H1 (cell line): ENCODE data around the gene ENOX2. TPM values are rescaled to one million over a fixed set of nuclear protein-coding genes. Genes with fewer than 3 reads are reported as not detected.

Source experiments
- CTCF ChIA-PET: fragments of 300-600 bp; sonication (Branson Sonifier 250); formaldehyde crosslinking; loops from one replicate; lab custom pipeline; 2021; ENCODE audit not compliant: partially characterized antibody; lab: Charles Lee
- POLR2A ChIA-PET: fragments of 300-600 bp; sonication (Branson Sonifier 250); formaldehyde crosslinking; loops from one replicate; lab custom pipeline; 2021; ENCODE audit warnings: inconsistent platforms; ENCODE audit not compliant: partially characterized antibody; lab: Charles Lee
- DNase-seq, 2 experiments: peaks; one replicate each; pipeline versions ENCODE4 v3.0.0 to v3.0.0-alpha.2; 2010 to 2022; ENCODE audit warnings: low spot score in 2 of 2, low read depth in 1 of 2, mixed read lengths in 1 of 2
- FAIRE-seq: peaks from 2 replicates; lab custom pipeline; 2011; peaks lifted over from hg19 to GRCh38; lab: Jason Lieb, UNC
- H2AFZ ChIP-seq: 2 replicates; pipeline ENCODE4 v1.8.1; 2012; ENCODE audit warnings: low read length, inconsistent platforms
- H2AK5ac ChIP-seq: 2 replicates; pipeline ENCODE4 v1.6.1; 2013; ENCODE audit warnings: low read depth, low read length
- H2BK120ac ChIP-seq: replicated peaks from 2 replicates; pipeline ENCODE3; 2013; ENCODE audit warnings: low read depth, low read length, inconsistent platforms
- H2BK12ac ChIP-seq: 2 replicates; pipeline ENCODE4 v1.6.1; 2013; ENCODE audit warnings: low read depth, low read length
- H2BK15ac ChIP-seq: 2 replicates; pipeline ENCODE4 v1.6.1; 2013; ENCODE audit warnings: low read length
- H2BK20ac ChIP-seq: 2 replicates; pipeline ENCODE4 v1.6.1; 2013; ENCODE audit warnings: low read length
- H2BK5ac ChIP-seq: 2 replicates; pipeline ENCODE4 v1.6.1; 2013; ENCODE audit warnings: low read depth, low read length
- H3K14ac ChIP-seq: 2 replicates; pipeline ENCODE4 v1.6.1; 2013; ENCODE audit warnings: inconsistent platforms; ENCODE audit not compliant: insufficient read length
- H3K18ac ChIP-seq: 2 replicates; pipeline ENCODE4 v1.6.1; 2013; ENCODE audit warnings: low read length; ENCODE audit errors: extremely low read depth
- H3K23ac ChIP-seq: 2 replicates; pipeline ENCODE4 v1.6.1; 2013; ENCODE audit warnings: inconsistent platforms; ENCODE audit not compliant: insufficient read length
- H3K23me2 ChIP-seq: 2 replicates; pipeline ENCODE4 v1.6.1; 2013; ENCODE audit warnings: low read depth, low read length
- H3K27ac ChIP-seq: 2 replicates; pipeline ENCODE4 v1.6.1; 2011; ENCODE audit warnings: low read depth, low read length, inconsistent platforms
- H3K27me3 ChIP-seq, 4 experiments: replicated peaks in 1 of 4; 1 replicate in 1 of 4; 2 replicates in 3 of 4; pipeline versions ENCODE4 v1.6.1 to v1.8.1; 2011 to 2013; ENCODE audit warnings: low read length in 3 of 4, mild to moderate bottlenecking in 3 of 4, inconsistent platforms in 2 of 4, mixed read lengths in 2 of 4, moderate library complexity in 1 of 4; ENCODE audit not compliant: control insufficient read depth in 3 of 4, insufficient read depth in 3 of 4; ENCODE audit errors: extremely low read depth in 1 of 4
- H3K36me3 ChIP-seq, 4 experiments: 2 replicates each; pipeline versions ENCODE4 v1.6.1 to v1.8.1; 2011 to 2013; ENCODE audit warnings: mild to moderate bottlenecking in 4 of 4, low read length in 3 of 4, moderate library complexity in 2 of 4, control low read depth in 1 of 4, inconsistent platforms in 1 of 4; ENCODE audit not compliant: insufficient read depth in 4 of 4, control insufficient read depth in 2 of 4
- H3K4ac ChIP-seq: replicated peaks from 2 replicates; pipeline ENCODE3; 2013; ENCODE audit warnings: low read length, low read depth, mixed read lengths, inconsistent platforms; ENCODE audit not compliant: insufficient read length
- H3K4me1 ChIP-seq, 4 experiments: replicated peaks in 1 of 4; 1 replicate in 1 of 4; 2 replicates in 3 of 4; pipeline versions ENCODE4 v1.6.1 to v1.8.1; 2011 to 2013; ENCODE audit warnings: low read length in 3 of 4, inconsistent platforms in 2 of 4, mixed read lengths in 1 of 4; ENCODE audit not compliant: insufficient read depth in 4 of 4, control insufficient read depth in 3 of 4
- H3K4me2 ChIP-seq, 2 experiments: 2 replicates each; pipeline versions ENCODE4 v1.6.1 to v1.8.1; 2011 to 2013; ENCODE audit warnings: low read depth in 2 of 2, low read length in 2 of 2, control low read depth in 1 of 2, inconsistent platforms in 1 of 2, mild to moderate bottlenecking in 1 of 2; ENCODE audit not compliant: insufficient read depth in 1 of 2
- H3K4me3 ChIP-seq, 4 experiments: fragments of 200-600, 300-600 bp in 1 of 4; sonication (generic), shearing (Covaris generic), sonication (Bioruptor Twin) in 1 of 4; 2 replicates each; pipeline versions ENCODE4 v1.5.1 to v1.8.1; 2011 to 2016; ENCODE audit warnings: low read length in 4 of 4, low read depth in 3 of 4, control low read depth in 2 of 4, inconsistent platforms in 2 of 4, mild to moderate bottlenecking in 2 of 4, mixed read lengths in 1 of 4, moderate library complexity in 1 of 4; ENCODE audit not compliant: insufficient read depth in 2 of 4; ENCODE audit errors: extremely low read depth in 1 of 4
- H3K56ac ChIP-seq: replicated peaks from 2 replicates; pipeline ENCODE3; 2013; ENCODE audit warnings: low read depth, mild to moderate bottlenecking, mixed read lengths, low read length, inconsistent platforms; ENCODE audit not compliant: insufficient read length
- H3K79me1 ChIP-seq: 2 replicates; pipeline ENCODE4 v1.6.1; 2013; ENCODE audit warnings: low read depth, low read length, control low read depth
- H3K79me2 ChIP-seq, 2 experiments: 2 replicates each; pipeline versions ENCODE4 v1.6.1 to v1.8.1; 2012 to 2013; ENCODE audit warnings: low read length in 2 of 2, mild to moderate bottlenecking in 2 of 2, inconsistent platforms in 1 of 2; ENCODE audit not compliant: insufficient read depth in 2 of 2, control insufficient read depth in 1 of 2
- H3K9ac ChIP-seq, 4 experiments: replicated peaks in 1 of 4; 1 replicate in 1 of 4; 2 replicates in 3 of 4; pipeline versions ENCODE4 v1.6.1 to v1.8.1; 2011 to 2013; ENCODE audit warnings: low read depth in 3 of 4, low read length in 3 of 4, control low read depth in 2 of 4, mild to moderate bottlenecking in 2 of 4, moderate library complexity in 2 of 4, inconsistent platforms in 1 of 4; ENCODE audit errors: extremely low read depth in 1 of 4
- H3K9me3 ChIP-seq, 2 experiments: 2 replicates each; pipeline versions ENCODE4 v1.6.1 to v1.8.1; 2012 to 2013; ENCODE audit warnings: mild to moderate bottlenecking in 2 of 2, moderate library complexity in 2 of 2, control low read depth in 1 of 2, inconsistent platforms in 1 of 2, low read depth in 1 of 2, low read length in 1 of 2, mixed read lengths in 1 of 2; ENCODE audit not compliant: insufficient read depth in 2 of 2
- H4K20me1 ChIP-seq, 2 experiments: replicated peaks in 1 of 2; 2 replicates each; pipeline versions ENCODE3 to v1.8.1; 2011 to 2013; ENCODE audit warnings: inconsistent platforms in 2 of 2, low read length in 2 of 2, mild to moderate bottlenecking in 1 of 2; ENCODE audit not compliant: insufficient read depth in 2 of 2, control insufficient read depth in 1 of 2
- H4K5ac ChIP-seq: 2 replicates; pipeline ENCODE4 v1.6.1; 2013; ENCODE audit warnings: low read length, low read depth, mixed read lengths, inconsistent platforms; ENCODE audit not compliant: insufficient read length
- H4K8ac ChIP-seq: 2 replicates; pipeline ENCODE4 v1.8.0; 2013; ENCODE audit warnings: mild to moderate bottlenecking, moderate library complexity, low read length, inconsistent platforms; ENCODE audit not compliant: insufficient read depth; ENCODE audit errors: extremely low read depth
- H4K91ac ChIP-seq: replicated peaks from 2 replicates; pipeline ENCODE3; 2013; ENCODE audit warnings: low read length, mixed read lengths, inconsistent platforms; ENCODE audit not compliant: insufficient read length
- BCL11A ChIP-seq, 2 experiments: IDR thresholded peaks; one replicate each; pipeline ENCODE4 v1.6.1; 2011; ENCODE audit warnings: low read depth in 2 of 2, low read length in 2 of 2, mild to moderate bottlenecking in 2 of 2
- CBX5 ChIP-seq: fragments of 300-800, 300-1000 bp; sonication (generic); IDR thresholded peaks from 2 replicates; pipeline ENCODE4 v1.7.1; 2016; ENCODE audit warnings: antibody characterized with exemption, low read length, low read depth
- CREB1 ChIP-seq: IDR thresholded peaks from 2 replicates; pipeline ENCODE4 v1.6.1; 2012; ENCODE audit warnings: inconsistent platforms
- E2F6 ChIP-seq: IDR thresholded peaks from 2 replicates; pipeline ENCODE4 v1.6.1; 2012; ENCODE audit warnings: inconsistent platforms
- GTF2F1 ChIP-seq: IDR thresholded peaks from 2 replicates; pipeline ENCODE4 v1.6.1; 2012; ENCODE audit warnings: low read depth, low read length, improper control_type of control experiment, borderline replicate concordance
- HDAC6 ChIP-seq: IDR thresholded peaks from one replicate; pipeline ENCODE4 v1.7.1; 2012; ENCODE audit warnings: low read depth, mild to moderate bottlenecking, inconsistent platforms, low read length, moderate library complexity
- MAFK ChIP-seq: IDR thresholded peaks from 2 replicates; pipeline ENCODE4 v1.6.1; 2012; ENCODE audit warnings: low read depth, mild to moderate bottlenecking, improper control_type of control experiment, low read length
- NANOG ChIP-seq: IDR thresholded peaks from 2 replicates; pipeline ENCODE4 v1.6.1; 2011; ENCODE audit warnings: low read length, low read depth, mild to moderate bottlenecking, inconsistent platforms; ENCODE audit not compliant: insufficient read depth, poor library complexity, severe bottlenecking
- POLR2AphosphoS5 ChIP-seq: IDR thresholded peaks from 2 replicates; pipeline ENCODE4 v1.6.1; 2011; ENCODE audit warnings: low read depth, low read length
- POU5F1 ChIP-seq: IDR thresholded peaks from 2 replicates; pipeline ENCODE4 v1.6.1; 2011; ENCODE audit warnings: low read depth, mild to moderate bottlenecking, low read length, moderate library complexity
- SIX5 ChIP-seq: IDR thresholded peaks from 2 replicates; pipeline ENCODE4 v1.6.1; 2011; ENCODE audit warnings: mild to moderate bottlenecking, low read depth, low read length
- TAF1 ChIP-seq: IDR thresholded peaks from 2 replicates; pipeline ENCODE4 v1.6.1; 2011; ENCODE audit warnings: mild to moderate bottlenecking, low read depth, low read length
- TAF7 ChIP-seq: optimal IDR thresholded peaks from 2 replicates; pipeline ENCODE3; 2011; ENCODE audit warnings: low read depth, mild to moderate bottlenecking, inconsistent platforms, low read length, moderate library complexity, borderline replicate concordance
- WGBS, 2 experiments: shearing (Covaris generic) in 1 of 2; methylation state at CpG; one replicate each; pipeline versions ENCODE4 v1.1.6 to v1.1.7; 2013 to 2015; ENCODE audit warnings: low lambda C conversion rate in 2 of 2, mixed read lengths in 2 of 2, inconsistent platforms in 1 of 2, low coverage in 1 of 2, missing lambda C conversion rate in 1 of 2; ENCODE audit not compliant: insufficient replicate concordance in 2 of 2, insufficient coverage in 1 of 2, insufficient read length in 1 of 2; ENCODE audit errors: extremely low coverage in 1 of 2, missing lambda C conversion rate in 1 of 2; 5-methylcytosine and 5-hydroxymethylcytosine counted together
- polyA plus RNA-seq, 7 experiments: library from polyadenylated mRNA; depleted of rRNA in 3 of 7; stranded (reverse) in 5 of 7; unstranded in 2 of 7; fragments of >200 nt in 5 of 7; fragments of 200-250 nt in 2 of 7; gene quantifications; 1 replicate in 5 of 7; 2 replicates in 1 of 7; 4 replicates in 1 of 7; pipeline versions ENCODE4 v1.2.1 to v1.2.3, GENCODE V29; 2011 to 2013; ENCODE audit warnings: missing spikeins in 2 of 7, mixed read lengths in 2 of 7
- total RNA-seq: library from RNA; stranded (reverse); fragmentation: NEBNext Ultra II Directional; extraction: Animal tissue kit (Norgen Biotek cat#: 25700); gene quantifications from 2 replicates; pipeline ENCODE4 v1.2.1, GENCODE V29; 2021

ENOX2 gene
- total and polyA plus RNA-seq, 2 of the 8 experiments (the other 6 are each of a cell fraction or from before 2014, with no cell fraction given): 4.5 to 12.3 TPM

GRCh38 chrX:130834149-130834548, 68.9 kb downstream of the ENOX2 start:
- Histone ChIP-seq H4K5ac (no peak overlapping the region), H2AFZ (no peak overlapping the region), H3K27me3 (no peaks in the 10 kb centered on the region), H3K18ac (no peak overlapping the region), H3K4me3 (no peak overlapping the region), H3K36me3 (no peaks in the 10 kb centered on the region), H4K8ac (no peak overlapping the region), H4K20me1 (no peaks in the 10 kb centered on the region), H3K79me2 (no peaks in the 10 kb centered on the region), H3K23ac (no peak overlapping the region), H3K79me1 (no peaks in the 10 kb centered on the region), H3K4me2 (no peak overlapping the region), H3K23me2 (no peaks in the 10 kb centered on the region), H3K14ac (no peak overlapping the region), H3K4me1 (0 out of 7 replicates have a peak, but pooled peaks cover 0 to 4% (median 0%) of the 10 kb centered on the region in 4 experiments), H2BK15ac (no peak overlapping the region), H3K56ac (no peak overlapping the region), H3K4ac (no peak overlapping the region), H4K91ac (no peak overlapping the region), H3K27ac (no peak overlapping the region), H2BK120ac (no peak overlapping the region), H2BK12ac (no peak overlapping the region), H3K9me3 (no peaks in the 10 kb centered on the region), H3K9ac (no peak overlapping the region), H2BK5ac (no peak overlapping the region), H2AK5ac (no peak overlapping the region), H2BK20ac (no peak overlapping the region)
- WGBS, 2 experiments: 56% methylated on average over 1 of the region's 1 CpG; no CpG with 5 or more reads in 1 of the 2 experiments
- no peak for TF ChIP-seq CREB1
- TF ChIP-seq TAF1: no peak
- no peak for TF ChIP-seq E2F6
- no peak for TF ChIP-seq CBX5
- TF ChIP-seq TAF7: no peak
- TF ChIP-seq BCL11A (IDR thresholded peaks at IDR 0.05; ENCODE audit: low read depth in 2 of 2, low read length in 2 of 2): no peak
- TF ChIP-seq POU5F1: no peak
- no peak for TF ChIP-seq POLR2AphosphoS5
- TF ChIP-seq MAFK: no peak
- no peak for TF ChIP-seq HDAC6
- no peak for TF ChIP-seq NANOG
- no peak for TF ChIP-seq SIX5
- TF ChIP-seq GTF2F1: no peak
- ChIA-PET POLR2A (no interaction called here), CTCF (no interaction called here)
- DNase-seq: peak in 1 of 2 experiments; percentile 3
- FAIRE-seq: peak; percentile 87
